HG03066 (cell line): ENCODE measurements around the gene MIR17HG.
"Not testable (repeated sequence)": the region's sequence is repeated elsewhere in the genome, so short reads cannot be mapped to it uniquely, and the experiment has no call there.

Source experiments
- ATAC-seq: cut with Tn5 transposase; IDR thresholded peaks from one replicate; pipeline ENCODE4 v1.9.1; 2021; ENCODE audit warnings: low read depth; ENCODE audit not compliant: unreplicated experiment

MIR17HG gene

GRCh38 chr13:91346850-91347201 lies 661 bp upstream of the MIR17HG start:
- ATAC-seq = peak; percentile 21

- ATAC-seq = peak; percentile 29
Observed at GRCh38 chr13:91347996-91348905, 764 bp downstream of the MIR17HG start.

GRCh38 chr13:91348906-91349435 lies 1.5 kb downstream of the MIR17HG start:
- peak; percentile 43 for ATAC-seq

- no peak for ATAC-seq
Observed at GRCh38 chr13:91349992-91350911, 2.8 kb downstream of the MIR17HG start.

- no peak for ATAC-seq
Observed at GRCh38 chr13:91351123-91351522, 3.6 kb downstream of the MIR17HG start.

GRCh38 chr13:91351980-91352379 lies 4.5 kb downstream of the MIR17HG start:
- no peak for ATAC-seq

- ATAC-seq = not testable (repeated sequence)
Observed at GRCh38 chr13:91352891-91353290, 5.4 kb downstream of the MIR17HG start.

- no peak for ATAC-seq
Observed at GRCh38 chr13:91353494-91353893, 6.0 kb downstream of the MIR17HG start.

GRCh38 chr13:91355099-91355825 lies 7.8 kb downstream of the MIR17HG start:
- ATAC-seq = no peak

GRCh38 chr13:91355826-91356710 lies 8.6 kb downstream of the MIR17HG start:
- no peak for ATAC-seq

- ATAC-seq = no peak
Observed at GRCh38 chr13:91356919-91357612, 9.6 kb downstream of the MIR17HG start.

- no peak for ATAC-seq
Observed at GRCh38 chr13:91357613-91358386, 10.3 kb downstream of the MIR17HG start.

GRCh38 chr13:91358387-91358782 lies 10.9 kb downstream of the MIR17HG start:
- ATAC-seq = no peak

GRCh38 chr13:91359111-91359510 lies 11.6 kb downstream of the MIR17HG start:
- no peak for ATAC-seq

GRCh38 chr13:91359631-91360030 lies 12.1 kb downstream of the MIR17HG start:
- ATAC-seq = no peak

- ATAC-seq = no peak
Observed at GRCh38 chr13:91360246-91360751, 12.8 kb downstream of the MIR17HG start.

GRCh38 chr13:91361755-91362271 lies 14.3 kb downstream of the MIR17HG start:
- no peak for ATAC-seq

- no peak for ATAC-seq
Observed at GRCh38 chr13:91362908-91363307, 15.4 kb downstream of the MIR17HG start.
